Transverse colon (tissue), 4 donors: ENCODE measurements around the gene SCYL2. TPM values are rescaled to one million over a fixed set of nuclear protein-coding genes. Genes with fewer than 3 reads are reported as not detected.
A peak's percentile ranks its signal among the peaks of the same experiment; 100 is the strongest.
"Not testable (repeated sequence)": the region's sequence is repeated elsewhere in the genome, so short reads cannot be mapped to it uniquely, and the experiment has no call there.

Experiments used
- DNase-seq: peaks from one replicate; pipeline ENCODE4 v3.0.0-alpha.2; 2019
- H3K27ac ChIP-seq, 4 donors: fragments of 200-600 bp; sonication (generic); 2 replicates each; pipeline ENCODE4 v1.5.1; 2016 to 2018; ENCODE audit warnings: inconsistent platforms in 4 of 4
- H3K27me3 ChIP-seq: fragments of 200-600 bp; sonication (generic); 2 replicates; pipeline ENCODE4 v1.5.1; 2017; ENCODE audit warnings: inconsistent platforms
- H3K36me3 ChIP-seq, 4 donors: fragments of 200-600 bp; sonication (generic); 2 replicates each; pipeline ENCODE4 v1.5.1; 2017 to 2019; ENCODE audit warnings: inconsistent platforms in 4 of 4
- H3K4me1 ChIP-seq, 4 donors: fragments of 200-600 bp; sonication (generic); 2 replicates each; pipeline ENCODE4 v1.5.1; 2017 to 2020; ENCODE audit warnings: inconsistent platforms in 4 of 4
- H3K4me3 ChIP-seq, 4 donors: fragments of 200-600 bp; sonication (generic); 1 replicate in 1 of 4; 2 replicates in 3 of 4; pipeline versions ENCODE4 v1.5.1 to v1.6.1; 2017 to 2019; ENCODE audit warnings: inconsistent platforms in 4 of 4
- H3K9me3 ChIP-seq, 2 donors: fragments of 200-600 bp; sonication (generic); 2 replicates each; pipeline ENCODE4 v1.5.1; 2017 to 2019; ENCODE audit warnings: inconsistent platforms in 2 of 2
- EP300 ChIP-seq: sonication (generic); formaldehyde crosslinking; IDR thresholded peaks from one replicate; pipeline ENCODE4 v1.6.1; 2017; ENCODE audit warnings: antibody characterized with exemption, low read depth
- POLR2A ChIP-seq: fragments of 450-650 bp; IDR thresholded peaks from one replicate; pipeline ENCODE4 v1.6.1; 2016; ENCODE audit warnings: antibody characterized with exemption, mild to moderate bottlenecking, moderate library complexity
- POLR2AphosphoS5 ChIP-seq, 3 donors: sonication (generic); formaldehyde crosslinking; IDR thresholded peaks; one replicate each; pipeline ENCODE4 v1.6.1; 2016; ENCODE audit warnings: antibody characterized with exemption in 3 of 3
- WGBS, 2 donors: methylation state at CpG; one replicate each; pipeline ENCODE4 v1.1.5; 2018; ENCODE audit warnings: low coverage in 1 of 2; 5-methylcytosine and 5-hydroxymethylcytosine counted together
- in situ Hi-C, 4 donors: fragments of 200-750 bp; cut with MboI; loops; one replicate each; pipeline versions ENCODE4 v1.15.0 to v1.15.1; 2017; ENCODE audit warnings: low sequenced_read_pairs in 3 of 4, low pct_ligation_motif_present in 1 of 4, low pct_unique_long_range_greater_than_20kb in 1 of 4
- intact Hi-C: fragments of 100-400 bp; cut with DNase I; formaldehyde crosslinking; loops from one replicate; pipeline ENCODE4 v1.15.1; 2023; ENCODE audit warnings: low total_unique reads
- total RNA-seq, 4 donors: library from RNA; depleted of rRNA; stranded (reverse); fragments of >200 nt; gene quantifications; one replicate each; pipeline ENCODE4 v1.1.0, GENCODE V29; 2016
- TF ChIP-seq, protein P1 (sequence below), 5 experiments: fragments of 200-600 bp in 3 of 5; fragments of 450-650 bp in 2 of 5; sonication (generic) in 3 of 5; IDR thresholded peaks; 1 replicate in 2 of 5; 2 replicates in 3 of 5; pipeline ENCODE4 v1.5.1; 2016 to 2017; ENCODE audit warnings: antibody characterized with exemption in 5 of 5, inconsistent platforms in 3 of 5, mild to moderate bottlenecking in 2 of 5, moderate library complexity in 1 of 5

Gene SCYL2
- total RNA-seq, 4 donors from 2014 or later = 68.0 to 84.4 (median 72.6) TPM

GRCh38 chr12:100263131-100263530, 3.8 kb upstream of the SCYL2 start:
- Histone ChIP-seq H3K36me3 (no peaks in the 10 kb centered on the region), H3K4me1 (peaks cover 0 to 7% (median 4%) of the 10 kb centered on the region in 4 donors), H3K27ac (no peak overlapping the region), H3K4me3 (no peak overlapping the region), H3K27me3 (no peaks in the 10 kb centered on the region), H3K9me3 (no peaks in the 10 kb centered on the region)
- 88 to 89% methylated on average over 5 of the region's 5 CpGs for WGBS, 2 donors
- intact Hi-C loops = no loop called here
- no peak for TF ChIP-seq EP300
- TF ChIP-seq POLR2AphosphoS5 (IDR thresholded peaks at IDR 0.05) = no peak
- TF ChIP-seq, protein P1, sequence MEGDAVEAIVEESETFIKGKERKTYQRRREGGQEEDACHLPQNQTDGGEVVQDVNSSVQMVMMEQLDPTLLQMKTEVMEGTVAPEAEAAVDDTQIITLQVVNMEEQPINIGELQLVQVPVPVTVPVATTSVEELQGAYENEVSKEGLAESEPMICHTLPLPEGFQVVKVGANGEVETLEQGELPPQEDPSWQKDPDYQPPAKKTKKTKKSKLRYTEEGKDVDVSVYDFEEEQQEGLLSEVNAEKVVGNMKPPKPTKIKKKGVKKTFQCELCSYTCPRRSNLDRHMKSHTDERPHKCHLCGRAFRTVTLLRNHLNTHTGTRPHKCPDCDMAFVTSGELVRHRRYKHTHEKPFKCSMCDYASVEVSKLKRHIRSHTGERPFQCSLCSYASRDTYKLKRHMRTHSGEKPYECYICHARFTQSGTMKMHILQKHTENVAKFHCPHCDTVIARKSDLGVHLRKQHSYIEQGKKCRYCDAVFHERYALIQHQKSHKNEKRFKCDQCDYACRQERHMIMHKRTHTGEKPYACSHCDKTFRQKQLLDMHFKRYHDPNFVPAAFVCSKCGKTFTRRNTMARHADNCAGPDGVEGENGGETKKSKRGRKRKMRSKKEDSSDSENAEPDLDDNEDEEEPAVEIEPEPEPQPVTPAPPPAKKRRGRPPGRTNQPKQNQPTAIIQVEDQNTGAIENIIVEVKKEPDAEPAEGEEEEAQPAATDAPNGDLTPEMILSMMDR (IDR thresholded peaks at IDR 0.05) = no peak
- TF ChIP-seq POLR2A = no peak
- no peak for DNase-seq
- in situ Hi-C loops = no loop called here

DNA sequence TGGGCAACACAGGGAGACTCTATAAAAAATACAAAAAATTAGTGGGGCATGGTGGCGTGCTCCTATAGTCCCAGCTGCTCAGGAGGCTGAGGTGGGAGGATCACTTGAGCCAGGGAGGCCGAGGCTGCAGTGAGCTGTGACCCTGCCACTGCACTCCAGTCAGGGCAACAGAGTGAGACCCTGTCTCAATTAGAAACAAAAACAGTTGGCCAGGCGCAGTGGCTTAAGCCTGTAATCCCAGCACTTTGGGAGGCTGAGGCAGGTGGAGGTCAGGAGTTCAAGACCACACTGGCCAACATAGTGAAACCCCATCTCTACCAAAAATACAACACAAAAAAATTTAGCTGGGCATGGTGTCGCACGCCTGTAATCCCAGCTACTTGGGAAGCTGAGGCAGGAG, 1.9 kb upstream of the SCYL2 start:
- H3K9me3 ChIP-seq, H3K4me3 ChIP-seq, H3K27me3 ChIP-seq, intact Hi-C loops, in situ Hi-C loops, DNase-seq, H3K36me3 ChIP-seq, H3K27ac ChIP-seq: not testable (repeated sequence)
- peaks cover 14 to 26% (median 21%) of the 10 kb centered on the region in 4 donors for H3K4me1 ChIP-seq
- 97 to 100% methylated on average over 1 to 5 of the region's 5 CpGs for WGBS, 2 donors

DNA sequence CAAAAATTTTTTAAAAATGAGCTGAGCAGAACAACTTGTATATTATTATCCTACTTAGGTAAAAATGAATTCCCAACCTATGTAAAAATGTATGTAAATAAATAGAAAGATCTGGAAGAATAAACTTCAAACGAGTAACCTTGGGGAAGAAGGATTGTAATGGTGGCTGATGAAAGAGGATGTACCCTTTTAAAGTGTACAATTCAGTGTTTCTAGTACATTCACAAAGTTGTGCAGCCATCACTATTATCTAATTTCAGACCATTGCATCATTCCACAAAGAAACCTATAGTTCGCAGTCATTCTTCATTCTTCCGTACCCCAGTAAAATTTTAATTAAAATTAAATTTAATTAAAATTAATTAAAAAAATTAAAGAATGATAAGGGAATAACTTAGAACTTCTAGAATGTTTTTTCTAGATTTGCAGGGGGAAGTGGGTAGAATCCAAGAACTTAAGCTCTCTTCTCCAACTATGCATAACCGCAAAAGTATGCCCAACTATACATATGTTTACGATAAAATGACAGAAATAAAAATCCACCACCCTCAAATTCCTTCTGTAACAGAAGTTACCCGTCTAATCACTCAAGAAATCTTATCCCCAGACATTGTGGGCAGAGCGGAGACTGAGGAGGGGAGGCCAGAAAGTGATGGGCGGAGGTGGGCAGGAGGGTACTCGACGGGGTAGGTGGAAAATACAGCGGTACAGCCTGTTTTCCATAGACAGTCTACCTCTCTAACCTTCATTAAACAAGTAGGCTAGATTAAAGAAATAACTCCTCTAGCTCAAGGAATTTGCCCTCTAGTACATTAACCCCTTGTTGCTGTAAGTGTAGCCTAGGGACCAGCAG, 1.0 kb upstream of the SCYL2 start:
- H3K9me3 ChIP-seq = no peaks in the 10 kb centered on the region
- intact Hi-C loops (no loop called here), in situ Hi-C loops (no loop called here)
- no peaks in the 10 kb centered on the region for H3K36me3 ChIP-seq
- no peak for TF ChIP-seq EP300
- TF ChIP-seq POLR2A = no peak
- no peak for TF ChIP-seq POLR2AphosphoS5 (IDR thresholded peaks at IDR 0.05)
- TF ChIP-seq, protein P1 (IDR thresholded peaks at IDR 0.05) = no peak
- 64 to 76% methylated on average over 6 to 11 of the region's 11 CpGs for WGBS, 2 donors
- H3K27me3 ChIP-seq = no peaks in the 10 kb centered on the region
- no peak for DNase-seq
- peak overlapping the region; percentile 96 to 99 (median 98) for H3K27ac ChIP-seq
- peak overlapping the region in 3 of 4 donors; percentile 85 to 96 (median 92) for H3K4me3 ChIP-seq
- peaks cover 14 to 33% (median 21%) of the 10 kb centered on the region in 4 donors for H3K4me1 ChIP-seq

- Histone ChIP-seq H3K27ac (peak overlapping the region; percentile 96 to 99 (median 98)), H3K4me3 (peak overlapping the region; percentile 44 to 96 (median 88)), H3K4me1 (peaks cover 17 to 38% (median 23%) of the 10 kb centered on the region in 4 donors), H3K27me3 (no peaks in the 10 kb centered on the region), H3K9me3 (no peaks in the 10 kb centered on the region), H3K36me3 (no peaks in the 10 kb centered on the region)
- peak; percentile 97 for DNase-seq
- no peak for TF ChIP-seq POLR2A
- TF ChIP-seq EP300 = no peak
- TF ChIP-seq POLR2AphosphoS5 (IDR thresholded peaks at IDR 0.05) = no peak
- TF ChIP-seq, protein P1 (IDR thresholded peaks at IDR 0.05) = no peak
- intact Hi-C loops = no loop called here
- in situ Hi-C loops = no loop called here
- WGBS, 2 donors = 4% methylated on average over 6 of the region's 6 CpGs; no CpG with 5 or more reads in 1 of the 2 donors
These were observed 467 bp upstream of the SCYL2 start for GRCh38 chr12:100266585-100266834.
